Measurements from ENCODE around the gene SP5. TPM values are rescaled to one million over a fixed set of nuclear protein-coding genes. Genes with fewer than 3 reads are reported as not detected.

The SP5 gene
- total and polyA plus RNA-seq, 2 of the 4 experiments (the other 2 are of a cell fraction): not detected

DNA sequence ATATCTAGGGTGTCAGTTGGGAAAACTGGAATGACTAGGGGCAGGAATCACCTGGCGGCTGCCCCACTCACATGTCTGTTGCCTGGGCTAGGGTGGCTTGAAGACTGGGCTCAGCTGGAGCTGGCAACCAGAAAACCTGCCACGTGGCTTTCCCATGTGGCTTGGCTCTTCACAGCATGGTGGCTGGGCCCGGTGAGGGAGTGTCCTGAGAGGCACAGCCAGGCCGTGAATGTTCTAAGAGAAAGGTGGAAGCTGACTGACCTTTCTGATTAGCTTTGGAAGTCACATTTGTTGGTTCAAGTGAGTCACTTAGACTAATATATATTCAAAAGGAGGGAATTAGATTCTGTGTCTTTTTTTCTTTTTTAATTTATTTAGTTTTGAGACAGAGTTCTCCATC is 22.7 kb downstream of the SP5 start:
- Histone ChIP-seq H4K20me1 (ENCODE audit: insufficient read depth, low read length) (no peaks in the 10 kb centered on the region), H3K56ac (ENCODE audit: extremely low read depth, insufficient read depth, low read length) (no peak overlapping the region), H3K79me1 (ENCODE audit: low read depth in 1 of 2, low read length in 2 of 2) (no peaks in the 10 kb centered on the region), H4K8ac (ENCODE audit: low read depth in 2 of 2, low read length in 2 of 2) (no peak overlapping the region), H2AK5ac (ENCODE audit: low read depth, low read length) (no peak overlapping the region), H3K4me3 (ENCODE audit: insufficient read depth, low read depth, low read length) (no peak overlapping the region), H2BK120ac (ENCODE audit: low read depth, low read length) (no peak overlapping the region), H3K4ac (ENCODE audit: low read depth, low read length) (no peak overlapping the region), H3K4me2 (ENCODE audit: low read depth, low read length) (no peak overlapping the region), H4K91ac (ENCODE audit: insufficient read depth, low read depth, low read length) (no peak overlapping the region), H3K27ac (ENCODE audit: insufficient read depth, low read length) (no peak overlapping the region), H2BK20ac (ENCODE audit: low read depth, low read length) (no peak overlapping the region), H3K9me3 (ENCODE audit: control insufficient read depth, insufficient read depth, low read length) (no peaks in the 10 kb centered on the region), H3K9ac (ENCODE audit: low read depth, low read length) (no peak overlapping the region), H3K14ac (replicated peaks; ENCODE audit: low read depth, low read length) (no peak overlapping the region), H3K27me3 (ENCODE audit: control insufficient read depth, insufficient read depth, low read length) (no peaks in the 10 kb centered on the region), H2BK15ac (ENCODE audit: low read depth, low read length) (no peak overlapping the region), H3K36me3 (ENCODE audit: control insufficient read depth, insufficient read depth, low read length) (no peaks in the 10 kb centered on the region), H2BK5ac (ENCODE audit: low read depth, low read length, poor library complexity, severe bottlenecking) (no peak overlapping the region), H3K18ac (ENCODE audit: low read depth, low read length) (no peak overlapping the region), H3K23ac (ENCODE audit: low read depth, low read length) (no peak overlapping the region), H3K9me1 (ENCODE audit: insufficient read depth, low read length) (no peaks in the 10 kb centered on the region), H2AK9ac (replicated peaks; ENCODE audit: low read depth, low read length, poor library complexity) (no peak overlapping the region), H2AFZ (replicated peaks; ENCODE audit: low read length, poor library complexity) (no peak overlapping the region), H3K4me1 (ENCODE audit: control insufficient read depth, insufficient read depth, low read length) (no peaks in the 10 kb centered on the region), H4K5ac (ENCODE audit: low read depth, low read length) (no peak overlapping the region)
- TF ChIP-seq CEBPB (IDR thresholded peaks at IDR 0.05; ENCODE audit: low read depth, low read length): no peak
- no peak for TF ChIP-seq NFE2L2 (IDR thresholded peaks at IDR 0.05; ENCODE audit: low read depth, low read length)
- TF ChIP-seq MAZ (IDR thresholded peaks at IDR 0.05; ENCODE audit: borderline replicate concordance, low read depth, low read length): no peak
- no peak for TF ChIP-seq CHD1 (IDR thresholded peaks at IDR 0.05; ENCODE audit: low read depth, low read length)
- TF ChIP-seq, protein P1, sequence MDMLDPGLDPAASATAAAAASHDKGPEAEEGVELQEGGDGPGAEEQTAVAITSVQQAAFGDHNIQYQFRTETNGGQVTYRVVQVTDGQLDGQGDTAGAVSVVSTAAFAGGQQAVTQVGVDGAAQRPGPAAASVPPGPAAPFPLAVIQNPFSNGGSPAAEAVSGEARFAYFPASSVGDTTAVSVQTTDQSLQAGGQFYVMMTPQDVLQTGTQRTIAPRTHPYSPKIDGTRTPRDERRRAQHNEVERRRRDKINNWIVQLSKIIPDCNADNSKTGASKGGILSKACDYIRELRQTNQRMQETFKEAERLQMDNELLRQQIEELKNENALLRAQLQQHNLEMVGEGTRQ (IDR thresholded peaks at IDR 0.05; ENCODE audit: low read depth, low read length): no peak
- TF ChIP-seq SMC3 (IDR thresholded peaks at IDR 0.05; ENCODE audit: low read depth, low read length): no peak
- no peak for TF ChIP-seq BHLHE40 (IDR thresholded peaks at IDR 0.05; ENCODE audit: low read depth, low read length)
- TF ChIP-seq RCOR1 (IDR thresholded peaks at IDR 0.05; ENCODE audit: insufficient replicate concordance, low read length): no peak
- no peak for TF ChIP-seq POLR2A (IDR thresholded peaks at IDR 0.05; ENCODE audit: low read depth, low read length)
- TF ChIP-seq, protein P2, sequence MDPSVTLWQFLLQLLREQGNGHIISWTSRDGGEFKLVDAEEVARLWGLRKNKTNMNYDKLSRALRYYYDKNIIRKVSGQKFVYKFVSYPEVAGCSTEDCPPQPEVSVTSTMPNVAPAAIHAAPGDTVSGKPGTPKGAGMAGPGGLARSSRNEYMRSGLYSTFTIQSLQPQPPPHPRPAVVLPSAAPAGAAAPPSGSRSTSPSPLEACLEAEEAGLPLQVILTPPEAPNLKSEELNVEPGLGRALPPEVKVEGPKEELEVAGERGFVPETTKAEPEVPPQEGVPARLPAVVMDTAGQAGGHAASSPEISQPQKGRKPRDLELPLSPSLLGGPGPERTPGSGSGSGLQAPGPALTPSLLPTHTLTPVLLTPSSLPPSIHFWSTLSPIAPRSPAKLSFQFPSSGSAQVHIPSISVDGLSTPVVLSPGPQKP (IDR thresholded peaks at IDR 0.05; ENCODE audit: borderline replicate concordance, low read depth, low read length): no peak
- no peak for TF ChIP-seq RFX5 (IDR thresholded peaks at IDR 0.05; ENCODE audit: low read depth, low read length)
- no peak for TF ChIP-seq MXI1 (IDR thresholded peaks at IDR 0.05; ENCODE audit: borderline replicate concordance, low read depth, low read length)
- no peak for TF ChIP-seq RAD21 (IDR thresholded peaks at IDR 0.05; ENCODE audit: low read length)
- no peak for TF ChIP-seq MAFK (IDR thresholded peaks at IDR 0.05; ENCODE audit: low read depth, low read length)
- no peak for TF ChIP-seq FOS (IDR thresholded peaks at IDR 0.05; ENCODE audit: low read depth, low read length)
- TF ChIP-seq, protein P3, sequence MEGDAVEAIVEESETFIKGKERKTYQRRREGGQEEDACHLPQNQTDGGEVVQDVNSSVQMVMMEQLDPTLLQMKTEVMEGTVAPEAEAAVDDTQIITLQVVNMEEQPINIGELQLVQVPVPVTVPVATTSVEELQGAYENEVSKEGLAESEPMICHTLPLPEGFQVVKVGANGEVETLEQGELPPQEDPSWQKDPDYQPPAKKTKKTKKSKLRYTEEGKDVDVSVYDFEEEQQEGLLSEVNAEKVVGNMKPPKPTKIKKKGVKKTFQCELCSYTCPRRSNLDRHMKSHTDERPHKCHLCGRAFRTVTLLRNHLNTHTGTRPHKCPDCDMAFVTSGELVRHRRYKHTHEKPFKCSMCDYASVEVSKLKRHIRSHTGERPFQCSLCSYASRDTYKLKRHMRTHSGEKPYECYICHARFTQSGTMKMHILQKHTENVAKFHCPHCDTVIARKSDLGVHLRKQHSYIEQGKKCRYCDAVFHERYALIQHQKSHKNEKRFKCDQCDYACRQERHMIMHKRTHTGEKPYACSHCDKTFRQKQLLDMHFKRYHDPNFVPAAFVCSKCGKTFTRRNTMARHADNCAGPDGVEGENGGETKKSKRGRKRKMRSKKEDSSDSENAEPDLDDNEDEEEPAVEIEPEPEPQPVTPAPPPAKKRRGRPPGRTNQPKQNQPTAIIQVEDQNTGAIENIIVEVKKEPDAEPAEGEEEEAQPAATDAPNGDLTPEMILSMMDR (conservative IDR thresholded peaks at IDR 0.05; ENCODE audit: low read depth, low read length): no peak
- POLR2A ChIA-PET (ENCODE audit: unreplicated experiment): no interaction called here
- no TSS peak for BruUV-seq (replicated peaks)
- in situ Hi-C loops (cut with MboI; ENCODE audit: low sequenced_read_pairs) (no loop called here), dilution Hi-C loops (cut with HindIII; ENCODE audit: low sequenced_read_pairs, unreplicated experiment) (no loop called here), intact Hi-C loops (cut with micrococcal nuclease) (no loop called here)
- CTCF ChIA-PET: no interaction called here
- WGBS, 2 experiments (ENCODE audit: extremely low coverage in 2 of 2, insufficient read length in 1 of 2): 71% methylated on average over 1 of the region's 4 CpGs; no CpG with 5 or more reads in 1 of the 2 experiments
- DNase-seq (peak; percentile 8), ATAC-seq (ENCODE audit: low read depth) (no peak)
